Measurements from ENCODE around the gene HTR3B.

DNA sequence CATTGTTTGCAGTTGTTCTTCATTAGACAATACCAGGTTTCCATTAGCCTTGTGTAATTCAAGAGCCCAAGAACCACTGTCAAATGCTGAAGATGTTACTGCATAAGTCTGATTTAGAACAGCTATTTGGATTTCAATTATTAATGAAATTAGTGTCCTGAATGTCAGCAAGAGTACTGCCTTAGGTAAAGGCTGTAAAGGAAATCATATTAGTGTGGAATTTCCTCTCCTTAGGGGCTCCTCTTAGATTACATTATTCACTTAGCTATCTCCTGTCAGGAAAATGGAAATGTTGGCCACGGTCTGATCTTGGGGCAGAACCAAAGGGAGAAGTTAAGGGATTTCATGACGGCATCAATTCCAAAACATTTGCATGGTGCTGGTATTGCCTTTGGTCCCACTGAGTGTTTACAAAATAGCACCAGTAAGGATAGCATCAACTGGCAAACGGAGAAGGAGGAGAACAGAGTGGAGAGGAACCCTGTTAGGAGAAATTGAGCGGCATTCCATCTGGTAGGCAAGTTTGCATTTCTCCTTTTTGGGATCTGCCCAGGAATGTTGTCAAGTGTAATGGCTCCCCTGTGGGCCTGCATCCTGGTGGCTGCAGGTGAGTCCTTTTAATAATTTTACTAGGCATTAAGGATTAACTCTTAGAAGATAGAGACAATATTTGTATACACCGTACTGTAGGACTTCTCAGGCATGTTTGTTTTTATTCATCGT, at the start of gene HTR3B:
- TF ChIP-seq, protein P1, sequence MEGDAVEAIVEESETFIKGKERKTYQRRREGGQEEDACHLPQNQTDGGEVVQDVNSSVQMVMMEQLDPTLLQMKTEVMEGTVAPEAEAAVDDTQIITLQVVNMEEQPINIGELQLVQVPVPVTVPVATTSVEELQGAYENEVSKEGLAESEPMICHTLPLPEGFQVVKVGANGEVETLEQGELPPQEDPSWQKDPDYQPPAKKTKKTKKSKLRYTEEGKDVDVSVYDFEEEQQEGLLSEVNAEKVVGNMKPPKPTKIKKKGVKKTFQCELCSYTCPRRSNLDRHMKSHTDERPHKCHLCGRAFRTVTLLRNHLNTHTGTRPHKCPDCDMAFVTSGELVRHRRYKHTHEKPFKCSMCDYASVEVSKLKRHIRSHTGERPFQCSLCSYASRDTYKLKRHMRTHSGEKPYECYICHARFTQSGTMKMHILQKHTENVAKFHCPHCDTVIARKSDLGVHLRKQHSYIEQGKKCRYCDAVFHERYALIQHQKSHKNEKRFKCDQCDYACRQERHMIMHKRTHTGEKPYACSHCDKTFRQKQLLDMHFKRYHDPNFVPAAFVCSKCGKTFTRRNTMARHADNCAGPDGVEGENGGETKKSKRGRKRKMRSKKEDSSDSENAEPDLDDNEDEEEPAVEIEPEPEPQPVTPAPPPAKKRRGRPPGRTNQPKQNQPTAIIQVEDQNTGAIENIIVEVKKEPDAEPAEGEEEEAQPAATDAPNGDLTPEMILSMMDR (conservative IDR thresholded peaks at IDR 0.05; ENCODE audit: low read length), result no peak
- no peak for TF ChIP-seq EZH2phosphoT487 (IDR thresholded peaks at IDR 0.05; ENCODE audit: borderline replicate concordance)
